NT2/D1 (cell line): ENCODE results near the gene ARSG.

Experiments
- DNase-seq: peaks from one replicate; pipeline ENCODE4 v3.0.0-alpha.2; 2011; ENCODE audit warnings: low read depth, low spot score
- H3K27me3 ChIP-seq: 2 replicates; pipeline ENCODE4 v1.6.0; 2011; ENCODE audit warnings: mild to moderate bottlenecking; ENCODE audit not compliant: insufficient read length, insufficient read depth
- H3K36me3 ChIP-seq: 2 replicates; pipeline ENCODE4 v1.6.1; 2011; ENCODE audit warnings: mild to moderate bottlenecking, low read length, mixed read lengths; ENCODE audit not compliant: insufficient read depth, insufficient read length
- H3K4me1 ChIP-seq: 2 replicates; pipeline ENCODE4 v1.5.1; 2011; ENCODE audit not compliant: insufficient read depth, insufficient read length
- H3K4me3 ChIP-seq: 2 replicates; pipeline ENCODE4 v1.5.1; 2011; ENCODE audit warnings: low read depth; ENCODE audit not compliant: insufficient read length
- H3K9ac ChIP-seq: 2 replicates; pipeline ENCODE4 v1.6.0; 2011; ENCODE audit warnings: low read depth; ENCODE audit not compliant: insufficient read length
- H3K9me3 ChIP-seq: 2 replicates; pipeline ENCODE4 v1.5.1; 2011; ENCODE audit warnings: mild to moderate bottlenecking, low read length; ENCODE audit not compliant: insufficient read depth
- SUZ12 ChIP-seq: IDR thresholded peaks from 2 replicates; pipeline ENCODE4 v1.6.1; 2011; ENCODE audit not compliant: insufficient read length, insufficient read depth; ENCODE audit errors: extremely low read depth
- YY1 ChIP-seq: IDR thresholded peaks from 2 replicates; pipeline ENCODE4 v1.6.1; 2011; ENCODE audit not compliant: insufficient read length, insufficient read depth
- ZNF274 ChIP-seq: IDR thresholded peaks from 2 replicates; pipeline ENCODE4 v1.6.1; 2011; ENCODE audit warnings: mild to moderate bottlenecking, low read depth, low read length

The ARSG gene

DNA sequence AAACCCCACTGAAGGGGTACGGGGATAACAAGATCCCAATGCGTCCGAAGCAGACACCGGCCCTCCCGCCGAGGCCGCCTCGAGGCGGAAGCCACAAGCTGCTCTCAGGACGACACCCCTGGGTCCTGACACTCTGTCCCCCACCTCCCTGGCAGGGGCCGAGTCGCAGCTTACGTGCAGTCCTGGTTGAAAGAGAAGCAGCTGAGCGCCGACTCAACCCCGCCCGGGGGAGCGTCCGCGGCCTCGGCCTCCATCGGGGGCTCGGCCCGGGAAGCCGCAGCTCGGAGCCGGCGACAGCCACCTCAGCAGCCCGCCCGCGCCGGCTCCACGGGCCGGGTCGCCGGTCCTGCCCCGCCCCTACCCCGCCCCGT, 165.9 kb downstream of the ARSG start, which contains the start of gene WIPI1:
Gene WIPI1, minus strand, starts transcription at position 329 of the 371 bp plus-strand sequence. Its CDS starts 75 bp downstream, at position 254.
- TF ChIP-seq YY1 (no peak), ZNF274 (no peak), SUZ12 (no peak)
- no peaks in the 10 kb centered on the region for H3K36me3 ChIP-seq
- peak within 1 kb of the TSS; percentile 79 for H3K9ac ChIP-seq
- DNase-seq: no peak
- no peaks in the 10 kb centered on the region for H3K9me3 ChIP-seq
- H3K4me1 ChIP-seq: no peaks in the 10 kb centered on the region
- peaks cover 38% of the 10 kb centered on the region for H3K27me3 ChIP-seq
- peak within 1 kb of the TSS; percentile 75 for H3K4me3 ChIP-seq

DNA sequence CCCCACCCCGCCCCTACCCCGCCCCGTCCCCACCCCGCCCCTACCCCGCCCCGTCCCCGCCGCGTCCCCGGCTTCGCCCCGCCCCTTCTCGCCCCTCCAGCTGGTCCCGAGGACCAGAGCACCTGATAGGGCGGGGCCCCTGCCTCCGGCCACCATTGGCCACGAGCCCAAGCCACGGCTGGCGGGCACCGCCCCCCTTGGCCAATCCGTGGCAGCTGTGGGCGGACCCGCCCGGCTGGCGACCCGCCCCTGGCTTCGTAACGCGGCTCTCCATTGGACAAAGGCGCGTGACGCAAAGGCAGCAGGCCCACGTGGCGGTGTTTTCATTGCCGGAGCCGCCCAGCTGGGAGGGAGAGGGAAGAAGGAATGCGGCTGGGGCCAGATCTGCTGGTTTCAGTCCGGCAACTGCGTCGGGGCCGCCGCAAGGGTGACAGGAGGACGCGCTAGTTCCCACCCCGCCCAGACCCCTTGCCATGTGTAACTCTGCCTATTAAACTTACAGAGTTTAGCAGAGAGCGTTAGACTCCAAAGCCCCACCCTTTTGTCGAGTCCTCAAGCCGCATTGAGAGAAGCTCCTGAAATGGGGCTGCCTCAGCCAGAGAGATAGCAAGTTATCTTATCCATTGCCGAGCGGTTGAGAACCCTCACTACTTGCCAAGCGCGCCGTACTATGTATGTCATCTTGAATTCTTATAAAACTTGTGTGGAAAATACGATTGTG, 166.4 kb downstream of the ARSG start:
- H3K4me1 ChIP-seq: peaks cover 3% of the 10 kb centered on the region
- peaks cover 38% of the 10 kb centered on the region for H3K27me3 ChIP-seq
- peak overlapping the region; percentile 34 for H3K9ac ChIP-seq
- DNase-seq: peak; percentile 94
- H3K9me3 ChIP-seq: no peaks in the 10 kb centered on the region
- H3K36me3 ChIP-seq: no peaks in the 10 kb centered on the region
- H3K4me3 ChIP-seq: peak overlapping the region; percentile 23
- TF ChIP-seq SUZ12: no peak
- no peak for TF ChIP-seq ZNF274
- TF ChIP-seq YY1: no peak

DNA sequence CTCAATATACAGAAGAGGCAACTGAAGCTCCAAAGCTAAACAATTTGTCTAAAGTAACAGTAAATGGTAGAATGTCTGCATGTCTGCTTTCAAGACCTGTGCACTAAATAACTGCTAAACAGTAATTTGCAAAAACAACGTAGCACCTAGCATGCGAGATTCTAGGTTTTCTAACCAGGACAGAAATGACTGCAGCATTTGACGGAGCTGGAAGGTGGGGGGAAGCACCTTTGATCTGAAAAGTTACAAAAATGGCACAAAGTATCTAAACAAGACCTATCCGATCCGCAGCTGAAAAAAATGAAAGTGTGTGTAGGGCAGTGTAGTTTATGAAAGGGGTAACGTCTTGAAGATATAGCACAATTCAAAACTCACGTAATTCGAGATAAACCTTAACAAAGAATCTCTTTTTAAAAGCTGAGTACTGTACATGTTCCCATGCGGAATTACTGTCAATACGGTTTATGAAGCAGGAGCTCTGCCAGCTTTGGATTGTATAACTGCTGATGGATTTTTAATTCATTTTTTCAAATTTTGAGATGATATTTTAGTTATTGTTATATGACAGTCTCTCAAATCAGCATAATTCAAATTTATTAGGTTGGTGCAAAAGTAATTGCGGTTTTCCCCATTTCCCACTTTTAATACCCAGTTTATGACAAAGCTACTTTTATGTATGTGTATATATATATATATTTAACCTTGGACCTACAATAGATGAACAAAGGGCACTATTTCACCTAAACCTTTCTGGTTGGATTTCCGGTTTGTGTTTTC, 167.2 kb downstream of the ARSG start:
- H3K9ac ChIP-seq: no peak overlapping the region
- TF ChIP-seq ZNF274: no peak
- no peak for TF ChIP-seq YY1
- no peak for TF ChIP-seq SUZ12
- H3K27me3 ChIP-seq: peaks cover 38% of the 10 kb centered on the region
- H3K4me3 ChIP-seq: no peak overlapping the region
- no peaks in the 10 kb centered on the region for H3K9me3 ChIP-seq
- H3K36me3 ChIP-seq: no peaks in the 10 kb centered on the region
- DNase-seq: no peak
- H3K4me1 ChIP-seq: peaks cover 4% of the 10 kb centered on the region

DNA sequence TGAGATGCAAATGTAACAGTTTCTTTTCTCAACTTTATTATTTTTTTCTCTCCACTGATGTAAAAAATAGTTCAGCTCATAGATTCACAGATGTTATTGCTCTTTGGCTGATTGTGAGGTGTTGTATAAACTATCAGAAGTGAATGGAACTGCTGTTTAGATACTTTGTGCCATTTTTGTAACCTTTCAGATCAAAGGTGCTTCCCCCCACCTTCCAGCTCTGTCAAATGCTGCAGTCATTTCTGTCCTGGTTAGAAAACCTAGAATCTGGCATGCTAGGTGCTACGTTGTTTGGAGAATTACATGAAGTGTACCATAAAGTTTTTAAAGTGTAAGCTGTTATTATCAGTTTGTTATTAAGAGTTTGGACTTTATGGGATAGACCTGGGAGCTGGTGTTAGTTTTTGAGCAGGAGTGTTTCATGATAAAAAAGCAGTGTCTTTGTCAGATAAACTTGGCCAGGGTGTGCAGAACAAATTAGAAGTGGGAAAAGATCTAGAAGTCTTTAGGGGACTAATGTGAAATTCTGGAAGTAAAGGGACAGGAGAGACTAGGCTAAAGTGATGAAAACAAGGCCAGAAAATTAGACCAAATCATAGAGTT, 167.8 kb downstream of the ARSG start:
- peaks cover 4% of the 10 kb centered on the region for H3K4me1 ChIP-seq
- no peaks in the 10 kb centered on the region for H3K36me3 ChIP-seq
- H3K27me3 ChIP-seq: peaks cover 38% of the 10 kb centered on the region
- TF ChIP-seq SUZ12 (no peak), ZNF274 (no peak), YY1 (no peak)
- H3K9me3 ChIP-seq: no peaks in the 10 kb centered on the region
- H3K4me3 ChIP-seq: no peak overlapping the region
- DNase-seq: no peak
- H3K9ac ChIP-seq: no peak overlapping the region

DNA sequence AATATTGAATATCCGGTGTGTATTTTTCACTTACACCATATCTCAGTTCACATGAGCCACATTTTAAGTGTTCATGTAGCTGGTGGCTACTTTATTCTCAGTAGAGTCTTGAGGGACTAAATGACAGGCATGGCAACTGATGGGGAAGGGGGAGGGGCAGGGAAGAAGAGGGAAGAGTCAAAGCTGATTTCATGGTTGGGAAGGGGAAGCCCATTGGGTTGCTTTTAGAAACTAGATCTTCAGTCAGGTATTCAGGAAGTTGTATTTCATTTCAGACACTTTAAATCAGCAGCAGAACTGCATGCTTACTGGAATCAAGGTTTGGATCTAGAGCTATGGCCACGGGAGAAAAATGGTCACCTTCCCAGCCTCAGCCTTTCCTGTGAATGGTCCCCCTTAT, 168.9 kb downstream of the ARSG start:
- no peaks in the 10 kb centered on the region for H3K36me3 ChIP-seq
- H3K9me3 ChIP-seq: no peaks in the 10 kb centered on the region
- H3K4me3 ChIP-seq: no peak overlapping the region
- peaks cover 4% of the 10 kb centered on the region for H3K4me1 ChIP-seq
- DNase-seq: no peak
- no peak for TF ChIP-seq ZNF274
- TF ChIP-seq SUZ12: no peak
- no peak for TF ChIP-seq YY1
- no peak overlapping the region for H3K9ac ChIP-seq
- H3K27me3 ChIP-seq: peaks cover 33% of the 10 kb centered on the region

DNA sequence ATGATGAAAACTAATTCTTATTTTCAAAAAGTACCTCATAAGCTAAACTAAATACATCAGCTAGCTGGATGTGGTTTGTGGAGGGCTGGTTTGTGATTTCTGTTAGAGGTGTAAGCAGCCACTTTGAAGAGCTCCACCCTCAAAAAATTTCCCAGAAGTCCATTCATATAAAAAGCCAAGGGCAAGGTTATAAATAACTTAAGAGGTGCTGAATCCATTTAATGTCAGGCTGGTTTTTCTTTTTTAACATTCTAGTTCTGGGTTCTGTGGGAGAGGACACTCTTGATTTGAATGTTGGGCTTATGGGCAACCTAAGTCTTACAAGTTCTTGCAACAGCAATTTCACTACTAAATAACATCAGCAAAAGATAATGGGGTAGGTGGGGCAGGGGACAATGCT, 169.4 kb downstream of the ARSG start:
- peaks cover 28% of the 10 kb centered on the region for H3K27me3 ChIP-seq
- H3K36me3 ChIP-seq: no peaks in the 10 kb centered on the region
- no peak overlapping the region for H3K4me3 ChIP-seq
- no peak for TF ChIP-seq YY1
- no peak for TF ChIP-seq SUZ12
- no peak for TF ChIP-seq ZNF274
- H3K9ac ChIP-seq: no peak overlapping the region
- H3K4me1 ChIP-seq: peaks cover 4% of the 10 kb centered on the region
- no peak for DNase-seq
- H3K9me3 ChIP-seq: no peaks in the 10 kb centered on the region

DNA sequence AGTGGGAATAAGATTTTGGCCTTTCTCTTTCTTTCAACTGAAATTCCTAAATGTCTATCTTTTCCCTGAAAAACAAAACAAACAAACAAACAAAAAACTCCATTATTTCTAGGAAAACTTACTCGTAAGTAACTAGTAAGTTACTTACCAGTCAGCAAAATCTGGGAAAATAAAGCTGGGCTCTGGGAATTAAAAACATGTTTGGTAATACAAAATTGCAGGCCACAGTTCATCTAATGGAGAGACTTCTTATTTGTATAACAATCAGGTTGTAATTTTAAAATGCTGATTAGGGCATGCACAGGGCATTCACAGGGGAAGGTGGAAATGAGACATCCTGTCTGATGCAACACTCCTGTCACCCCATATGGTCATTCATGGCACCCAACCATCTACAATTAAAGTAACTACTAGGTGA, 169.8 kb downstream of the ARSG start:
- Histone ChIP-seq H3K27me3 (peaks cover 23% of the 10 kb centered on the region), H3K4me3 (no peak overlapping the region), H3K4me1 (peaks cover 7% of the 10 kb centered on the region), H3K9me3 (no peaks in the 10 kb centered on the region), H3K36me3 (no peaks in the 10 kb centered on the region), H3K9ac (no peak overlapping the region)
- DNase-seq: no peak
- TF ChIP-seq ZNF274 (no peak), YY1 (no peak), SUZ12 (no peak)
